GM12891 (cell line): ENCODE data around the gene MS4A7.
"Not testable (repeated sequence)": the region's sequence is repeated elsewhere in the genome, so short reads cannot be mapped to it uniquely, and the experiment has no call there.

Source experiments
- DNase-seq: peaks from one replicate; pipeline ENCODE4 v3.0.0; 2011; ENCODE audit warnings: low spot score; ENCODE audit not compliant: insufficient read length
- FAIRE-seq: peaks from 2 replicates; lab custom pipeline; 2011; peaks lifted over from hg19 to GRCh38; lab: Jason Lieb, UNC
- PAX5 ChIP-seq: IDR thresholded peaks from 2 replicates; pipeline ENCODE4 v1.6.1; 2011; ENCODE audit warnings: low read length, moderate library complexity, mild to moderate bottlenecking; ENCODE audit not compliant: insufficient read depth, severe bottlenecking
- POLR2A ChIP-seq: IDR thresholded peaks from 2 replicates; pipeline ENCODE4 v1.6.1; 2011; ENCODE audit warnings: low read depth, low read length, control low read depth
- POLR2AphosphoS5 ChIP-seq: IDR thresholded peaks from 2 replicates; pipeline ENCODE4 v1.6.1; 2011; ENCODE audit warnings: low read depth, low read length, control low read depth
- POU2F2 ChIP-seq: IDR thresholded peaks from 2 replicates; pipeline ENCODE4 v1.6.1; 2011; ENCODE audit warnings: low read depth, mild to moderate bottlenecking, control low read depth, low read length, moderate library complexity
- SPI1 ChIP-seq: IDR thresholded peaks from 2 replicates; pipeline ENCODE4 v1.6.1; 2011; ENCODE audit warnings: low read depth, low read length, control low read depth
- TAF1 ChIP-seq: IDR thresholded peaks from 2 replicates; pipeline ENCODE4 v1.6.1; 2011; ENCODE audit warnings: low read depth, low read length, control low read depth

MS4A7 gene

GRCh38 chr11:60347084-60347797, 31.1 kb upstream of the MS4A7 start:
- no peak for FAIRE-seq
- no peak for DNase-seq
- TF ChIP-seq SPI1 (peak; percentile 70), POU2F2 (no peak)

DNA sequence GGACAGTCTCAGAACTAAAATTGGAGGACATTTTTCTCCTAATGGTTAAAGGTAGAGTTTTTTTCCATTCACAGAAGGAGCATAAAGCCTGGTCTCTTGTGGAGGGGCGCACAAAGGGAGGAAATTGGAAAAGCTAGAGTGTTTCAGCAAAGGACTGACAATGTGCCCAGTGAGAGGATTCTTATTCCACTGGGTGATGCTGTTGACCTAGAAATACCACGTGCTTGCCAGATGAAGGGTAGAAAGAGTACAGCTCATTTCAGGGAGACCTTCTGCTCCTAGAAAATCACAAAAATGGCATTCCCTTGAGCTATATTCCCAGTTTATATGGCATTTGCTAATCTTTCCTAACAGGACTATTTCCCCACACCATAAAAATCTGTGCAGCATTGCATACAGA, 30.2 kb upstream of the MS4A7 start:
- DNase-seq (no peak), FAIRE-seq (no peak)
- TF ChIP-seq PAX5 (no peak), SPI1 (no peak), POU2F2 (no peak), POLR2AphosphoS5 (no peak), POLR2A (no peak), TAF1 (no peak)

- DNase-seq (no peak), FAIRE-seq (no peak)
- no peak for TF ChIP-seq SPI1
- no peak for TF ChIP-seq PAX5
- no peak for TF ChIP-seq POLR2A
- TF ChIP-seq POU2F2: no peak
- no peak for TF ChIP-seq TAF1
- no peak for TF ChIP-seq POLR2AphosphoS5
Measured at GRCh38 chr11:60349990-60350389, 28.3 kb upstream of the MS4A7 start.

DNA sequence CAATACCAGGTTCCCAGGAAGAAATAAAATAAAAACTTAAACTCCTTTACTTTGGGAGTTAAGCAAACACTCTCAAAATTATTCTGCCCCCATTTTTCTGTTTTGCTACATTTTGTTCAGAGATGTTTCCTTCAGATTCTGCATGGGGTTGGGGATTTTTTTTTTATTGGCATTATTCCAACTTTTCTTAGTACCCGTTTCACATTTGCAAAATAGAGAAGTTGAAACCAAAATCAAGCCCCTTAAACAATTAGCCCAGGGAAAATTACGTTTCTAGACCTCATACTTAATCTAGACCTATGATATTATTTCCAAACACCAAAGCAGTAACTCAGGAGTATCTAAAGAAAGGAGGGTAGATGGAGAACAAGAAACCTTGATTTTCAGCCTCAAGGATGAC, 20.6 kb upstream of the MS4A7 start:
- no peak for TF ChIP-seq POLR2AphosphoS5
- no peak for TF ChIP-seq PAX5
- no peak for TF ChIP-seq SPI1
- no peak for TF ChIP-seq TAF1
- no peak for TF ChIP-seq POU2F2
- no peak for TF ChIP-seq POLR2A
- DNase-seq: no peak
- FAIRE-seq: no peak

- TF ChIP-seq POLR2A: no peak
- no peak for TF ChIP-seq SPI1
- no peak for TF ChIP-seq POU2F2
- TF ChIP-seq POLR2AphosphoS5: no peak
- TF ChIP-seq PAX5: no peak
- TF ChIP-seq TAF1: no peak
- FAIRE-seq (no peak), DNase-seq (no peak)
Measured at GRCh38 chr11:60360621-60361020, 17.7 kb upstream of the MS4A7 start.

DNA sequence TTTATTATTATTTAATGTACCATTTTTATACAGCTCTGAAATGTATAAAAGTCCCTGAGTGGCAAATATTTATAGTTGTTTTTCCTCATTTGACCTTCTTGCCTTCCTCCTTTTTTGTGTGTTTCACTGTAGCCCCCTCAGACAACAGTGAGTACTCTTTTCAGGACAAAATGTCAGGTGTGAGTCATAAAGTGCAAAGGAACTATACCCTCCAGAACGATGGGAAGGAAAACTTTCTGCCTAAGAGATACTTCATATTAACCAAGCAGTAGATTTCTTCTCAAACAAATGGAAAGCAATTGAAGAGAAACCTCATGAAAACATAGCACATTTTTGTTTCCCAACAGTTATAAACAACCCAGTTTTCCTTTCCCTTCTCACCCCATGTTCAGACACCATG, 16.1 kb upstream of the MS4A7 start:
- TF ChIP-seq POLR2AphosphoS5: no peak
- TF ChIP-seq SPI1: no peak
- no peak for TF ChIP-seq POLR2A
- TF ChIP-seq POU2F2: no peak
- TF ChIP-seq TAF1: no peak
- no peak for TF ChIP-seq PAX5
- no peak for FAIRE-seq
- DNase-seq: no peak

GRCh38 chr11:60363542-60364470, 14.5 kb upstream of the MS4A7 start:
- TF ChIP-seq PAX5 (no peak), POLR2A (no peak)
- DNase-seq: peak; percentile 32
- peak; percentile 95 for FAIRE-seq

DNA sequence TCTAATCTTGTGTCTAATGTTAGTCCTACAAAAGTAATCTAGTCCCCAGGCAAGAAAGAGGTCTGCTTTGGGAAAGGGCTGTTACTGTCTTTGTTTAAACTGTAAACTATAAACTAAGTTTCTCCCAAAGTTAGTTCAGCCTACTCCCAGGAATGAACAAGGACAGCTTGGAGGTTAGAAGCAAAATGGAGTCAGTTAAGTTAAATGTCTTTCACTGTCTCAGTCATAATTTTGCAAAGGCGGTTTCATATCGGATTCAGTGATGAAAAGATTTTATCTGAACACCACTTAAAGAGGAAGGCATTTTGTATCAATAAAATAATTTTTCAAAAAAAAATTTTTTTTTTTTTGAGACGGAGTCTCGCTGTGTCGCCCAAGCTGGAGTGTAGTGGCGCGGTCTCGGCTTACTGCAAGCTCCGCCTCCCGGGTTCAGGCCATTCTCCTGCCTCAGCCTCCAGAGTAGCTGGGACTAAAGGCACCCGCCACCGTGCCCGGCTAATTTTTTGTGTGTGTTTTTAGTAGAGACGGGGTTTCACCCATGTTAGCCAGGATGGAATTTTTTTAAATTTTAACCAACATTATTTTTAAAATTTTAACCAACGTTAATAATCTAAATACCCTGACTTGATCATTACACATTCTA, 11.9 kb upstream of the MS4A7 start:
- DNase-seq, FAIRE-seq: not testable (repeated sequence)

- DNase-seq (peak; percentile 47), FAIRE-seq (no peak)
- TF ChIP-seq SPI1 (no peak), POLR2AphosphoS5 (no peak), POU2F2 (peak; percentile 73), PAX5 (no peak), POLR2A (no peak)
Measured at GRCh38 chr11:60367009-60367408, 11.3 kb upstream of the MS4A7 start.

GRCh38 chr11:60367896-60368295, 10.4 kb upstream of the MS4A7 start:
- TF ChIP-seq SPI1: no peak
- no peak for TF ChIP-seq TAF1
- TF ChIP-seq POLR2AphosphoS5: no peak
- no peak for TF ChIP-seq POLR2A
- TF ChIP-seq POU2F2: no peak
- no peak for TF ChIP-seq PAX5
- DNase-seq (no peak), FAIRE-seq (no peak)
